HG02973 (cell line): ENCODE data around the gene SLC25A30.
"Not testable (repeated sequence)": the region's sequence is repeated elsewhere in the genome, so short reads cannot be mapped to it uniquely, and the experiment has no call there.

Source experiments
- ATAC-seq: cut with Tn5 transposase; IDR thresholded peaks from one replicate; pipeline ENCODE4 v1.9.1; 2021; ENCODE audit warnings: moderate library complexity; ENCODE audit not compliant: unreplicated experiment

The SLC25A30 gene

DNA sequence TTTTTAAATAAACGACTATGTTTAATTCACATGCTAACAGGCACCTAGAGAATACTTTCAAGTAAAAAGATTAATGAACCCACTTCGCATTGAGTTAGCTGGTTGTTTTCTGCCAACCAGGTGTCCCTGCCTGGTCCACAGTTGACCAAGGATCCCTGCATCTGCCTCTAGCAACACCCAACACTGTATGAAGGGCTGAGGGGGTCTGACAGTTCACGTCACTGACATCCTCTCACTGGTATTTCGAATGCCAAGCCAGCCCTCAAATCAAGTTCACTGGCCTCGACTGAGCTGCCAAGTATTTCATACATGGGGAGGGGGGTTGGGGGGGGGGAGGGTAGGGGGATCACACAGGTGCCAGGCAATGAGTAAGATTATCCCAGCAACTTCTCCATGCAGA is 25.4 kb downstream of the SLC25A30 start:
- ATAC-seq = no peak

DNA sequence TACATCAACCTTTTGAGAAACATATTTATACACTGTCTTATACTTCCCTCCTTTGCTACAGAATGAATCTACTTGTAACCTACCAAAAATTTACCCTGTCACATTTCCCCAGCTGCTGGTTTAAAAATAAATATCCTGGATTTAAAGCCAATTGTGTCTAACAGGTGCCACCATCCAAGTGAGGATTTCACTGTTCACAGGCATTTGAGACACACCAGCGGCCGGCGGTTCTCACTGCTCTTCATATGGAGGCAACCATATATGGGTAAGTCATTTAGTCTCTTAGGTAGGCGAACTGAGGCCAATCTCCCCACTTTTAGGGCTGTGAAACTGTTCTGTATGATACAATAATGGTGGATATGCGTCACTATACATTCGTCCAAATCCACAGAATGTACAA is 26.2 kb downstream of the SLC25A30 start:
- ATAC-seq = no peak

DNA sequence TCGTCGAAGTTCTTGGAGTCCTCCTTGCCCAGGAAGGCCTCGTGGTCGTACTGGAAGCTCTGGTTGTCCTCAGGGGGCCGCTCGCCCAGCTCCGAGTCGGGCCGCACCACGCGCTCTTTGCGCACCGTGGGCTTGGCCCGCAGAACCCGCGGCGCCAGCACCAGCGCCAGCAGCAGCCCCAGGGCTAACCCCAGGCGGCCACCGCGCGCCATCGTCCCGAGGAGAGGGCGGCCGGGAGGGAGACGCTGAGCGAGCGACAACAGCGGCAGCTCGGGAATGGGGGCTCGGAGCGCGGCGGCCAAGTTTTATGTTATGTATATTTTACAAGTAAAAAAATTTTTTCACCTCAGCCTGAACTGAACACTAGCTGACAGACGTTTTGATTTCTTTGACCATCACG is 27.0 kb downstream of the SLC25A30 start:
- not testable (repeated sequence) for ATAC-seq

DNA sequence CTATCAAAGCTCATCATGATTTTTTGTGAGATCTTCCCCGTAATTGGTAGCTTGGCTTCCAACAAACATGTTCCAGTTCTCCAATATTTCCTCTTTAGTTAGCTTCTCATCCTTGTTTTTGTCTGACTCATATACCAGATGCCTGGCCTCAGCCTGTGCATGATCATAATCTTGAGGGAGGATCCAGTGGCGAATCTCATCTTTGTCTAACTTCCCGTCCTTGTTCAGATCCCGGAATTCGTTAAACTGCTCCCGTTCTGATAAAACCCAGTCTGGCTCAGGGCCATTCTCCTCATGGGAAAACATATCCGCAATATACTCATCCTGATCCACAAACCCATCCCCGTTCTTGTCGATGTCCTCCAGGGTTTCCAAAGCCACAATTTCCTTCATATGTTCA is 27.8 kb downstream of the SLC25A30 start:
- not testable (repeated sequence) for ATAC-seq

DNA sequence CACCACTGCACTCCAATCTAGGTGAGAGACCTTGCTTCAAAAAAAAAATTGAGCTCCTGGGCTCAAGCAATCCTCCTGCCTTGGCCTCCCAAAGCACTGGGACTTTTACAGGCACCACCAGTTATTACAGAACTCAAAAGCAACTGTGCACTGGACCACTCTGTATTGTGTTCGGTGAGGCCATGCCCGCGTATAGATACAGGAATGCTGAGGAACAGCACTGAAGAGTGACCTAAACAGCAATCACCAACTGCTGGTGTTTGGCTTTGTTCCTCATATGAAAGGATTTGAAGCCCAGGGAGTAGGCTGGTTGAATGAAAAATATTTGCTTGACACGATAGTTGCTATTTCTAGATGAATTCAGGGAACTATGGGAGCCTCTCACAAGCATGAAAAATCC is 29.5 kb downstream of the SLC25A30 start:
- no peak for ATAC-seq

GRCh38 chr13:45386892-45387575 is 31.1 kb downstream of the SLC25A30 start:
- not testable (repeated sequence) for ATAC-seq

- no peak for ATAC-seq
Measured at GRCh38 chr13:45385907-45386553, 32.1 kb downstream of the SLC25A30 start.

DNA sequence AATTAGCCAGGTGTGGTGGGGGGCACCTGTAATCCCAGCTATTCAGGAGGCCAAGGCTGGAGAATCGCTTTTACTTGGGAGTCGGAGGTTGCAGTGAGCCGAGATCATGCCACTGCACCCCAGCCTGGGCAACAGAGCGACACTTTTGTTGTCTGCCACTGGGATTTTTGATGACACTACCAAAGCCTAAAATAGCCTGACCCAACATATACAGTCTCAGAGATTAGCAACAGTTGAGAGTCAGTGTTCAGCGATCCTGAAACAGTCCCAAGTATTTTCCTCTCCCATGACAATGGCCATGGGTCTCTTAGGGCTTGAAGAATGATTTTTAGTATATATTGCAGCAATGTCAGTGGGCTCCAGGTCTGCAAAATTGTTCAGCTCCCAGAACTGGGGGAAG is 32.9 kb downstream of the SLC25A30 start:
- no peak for ATAC-seq

DNA sequence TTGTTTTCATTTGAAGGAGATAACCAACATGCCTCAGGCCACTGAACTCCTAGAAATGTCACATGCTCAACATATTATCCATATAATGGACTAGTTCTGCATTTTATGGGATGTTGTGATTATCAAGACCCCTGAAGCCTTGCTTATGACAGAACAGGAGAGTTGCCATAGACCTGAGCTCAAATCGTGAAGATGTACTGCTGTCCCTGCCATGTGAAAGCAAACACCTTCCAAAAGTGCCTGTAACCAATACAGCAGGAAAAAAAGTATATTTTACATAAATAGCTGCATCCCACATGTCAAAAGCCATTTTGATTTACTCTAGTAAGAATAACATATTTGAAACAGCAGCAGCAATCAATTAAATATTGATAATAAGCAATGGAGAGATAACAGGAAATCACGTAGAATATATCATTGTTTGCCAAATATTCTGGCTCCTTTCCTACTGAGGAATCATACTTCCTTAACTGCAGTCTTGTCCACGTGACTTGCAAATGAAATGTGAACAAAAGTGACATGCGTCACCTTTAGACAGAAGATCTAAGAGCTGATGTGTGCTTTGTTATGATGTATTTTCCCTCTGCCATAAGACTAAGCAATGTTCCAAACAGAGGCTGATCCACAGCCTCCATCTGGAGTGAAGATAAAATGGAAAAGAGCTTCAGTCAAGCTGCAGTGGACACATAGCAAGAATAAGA is 33.5 kb downstream of the SLC25A30 start:
- ATAC-seq = no peak

GRCh38 chr13:45382739-45383138 is 35.4 kb downstream of the SLC25A30 start:
- ATAC-seq = not testable (repeated sequence)

GRCh38 chr13:45381196-45381595 is 37.0 kb downstream of the SLC25A30 start:
- no peak for ATAC-seq

DNA sequence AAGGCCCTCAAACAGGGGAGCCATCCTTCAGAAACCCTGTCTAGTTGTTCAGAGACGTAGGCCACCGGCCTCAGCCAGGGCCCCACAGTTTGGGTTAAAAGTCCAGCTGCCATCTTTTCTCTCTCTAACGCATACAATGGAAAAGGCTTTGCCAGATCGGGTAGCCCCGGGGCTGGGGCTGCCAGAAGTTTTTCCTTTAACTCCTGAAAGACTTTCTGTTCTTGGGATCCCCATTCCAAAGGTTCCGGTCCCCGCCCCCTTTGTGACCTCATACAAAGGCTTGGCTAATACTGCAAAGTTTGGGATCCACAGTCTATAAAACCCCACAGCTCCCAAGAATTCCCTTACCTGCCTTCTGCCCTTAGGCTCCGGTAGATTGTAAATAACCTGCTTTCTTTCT is 37.5 kb downstream of the SLC25A30 start:
- ATAC-seq = not testable (repeated sequence)

GRCh38 chr13:45379516-45379915 is 38.7 kb downstream of the SLC25A30 start:
- ATAC-seq = not testable (repeated sequence)

- ATAC-seq = not testable (repeated sequence)
Measured at GRCh38 chr13:45378786-45379185, 39.4 kb downstream of the SLC25A30 start.

- not testable (repeated sequence) for ATAC-seq
Measured at GRCh38 chr13:45377314-45377713, 40.9 kb downstream of the SLC25A30 start.

GRCh38 chr13:45376651-45377050 is 41.5 kb downstream of the SLC25A30 start:
- not testable (repeated sequence) for ATAC-seq

GRCh38 chr13:45374917-45375316 is 43.3 kb downstream of the SLC25A30 start:
- ATAC-seq = no peak

DNA sequence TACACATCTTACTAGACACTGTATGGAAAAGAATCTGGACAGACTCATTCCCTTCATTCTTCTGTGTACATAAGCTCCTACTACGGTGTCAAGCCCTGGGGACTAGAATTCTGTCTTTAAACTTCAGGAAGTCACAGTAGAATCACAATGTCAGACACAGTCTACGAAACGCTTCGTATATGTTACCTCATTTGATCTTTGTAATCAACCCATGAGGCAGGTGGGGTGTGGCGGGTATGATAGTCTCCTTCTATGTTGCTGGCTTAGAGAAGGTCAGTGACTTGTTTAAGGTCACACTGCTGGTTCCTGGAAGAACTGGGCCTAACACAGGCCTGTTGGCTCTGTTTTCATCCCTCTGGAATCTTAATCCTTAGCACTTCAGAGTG is 45.0 kb downstream of the SLC25A30 start:
- ATAC-seq = no peak

DNA sequence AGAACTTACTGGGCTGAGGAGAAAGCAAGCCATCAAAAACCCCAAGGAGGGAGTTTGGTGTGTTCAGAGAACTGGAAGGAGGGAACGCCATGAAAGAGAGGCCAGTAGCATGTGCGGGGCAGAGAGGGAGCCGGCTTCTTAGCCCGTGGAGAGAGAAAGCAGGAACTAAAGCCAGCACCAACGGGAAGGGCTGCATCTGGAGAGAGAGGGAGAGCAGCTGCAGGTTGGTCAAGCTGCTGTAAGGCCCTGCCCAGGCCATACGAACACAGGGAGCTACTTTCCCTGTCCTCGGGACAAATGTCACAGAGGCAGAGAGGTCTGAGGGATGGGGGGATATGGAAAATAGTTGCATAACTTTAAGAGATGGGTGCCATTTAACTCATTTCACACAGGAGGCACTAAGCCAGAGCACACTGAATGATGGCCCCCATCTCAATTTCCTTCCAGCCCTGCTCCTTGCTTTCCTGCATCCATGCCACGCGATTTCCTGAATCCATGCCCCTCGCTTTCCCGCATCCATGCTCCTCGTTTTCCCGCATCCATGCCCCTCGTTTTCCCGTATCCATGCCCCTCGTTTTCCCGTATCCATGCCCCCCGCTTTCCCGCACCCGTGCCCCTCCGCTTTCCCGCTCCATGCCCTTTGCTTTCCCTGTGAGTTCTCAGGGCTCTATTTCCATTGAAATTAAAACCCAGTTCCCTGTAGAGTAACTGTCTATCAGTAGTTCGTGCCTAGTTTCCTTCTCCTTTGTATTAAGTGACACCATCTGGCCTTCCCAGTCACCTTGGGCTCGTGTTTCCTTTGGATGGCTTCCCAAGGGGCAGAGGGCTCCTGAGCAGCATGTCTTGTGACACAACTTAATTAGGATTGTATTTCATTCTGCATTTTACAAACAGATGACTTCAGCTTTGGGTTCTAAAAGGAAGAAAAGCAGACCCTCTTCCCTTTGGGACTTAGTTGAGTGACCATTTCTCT is 45.7 kb downstream of the SLC25A30 start:
- ATAC-seq = no peak

- no peak for ATAC-seq
Measured at GRCh38 chr13:45370922-45371406, 47.2 kb downstream of the SLC25A30 start.

- ATAC-seq = no peak
Measured at GRCh38 chr13:45369116-45369515, 49.1 kb downstream of the SLC25A30 start.
